NB4 (cell line): ENCODE measurements around the gene PPP1R3D.
A peak's percentile ranks its signal among the peaks of the same experiment; 100 is the strongest.

Source experiments
- DNase-seq: peaks from one replicate; pipeline ENCODE4 v3.0.0; 2010; ENCODE audit warnings: low read depth
- H3K4me3 ChIP-seq: one replicate; pipeline ENCODE4 v1.5.1; 2011; ENCODE audit warnings: mild to moderate bottlenecking, low read depth, low read length, moderate library complexity
- CTCF ChIP-seq: IDR thresholded peaks from one replicate; pipeline ENCODE4 v1.5.1; 2012; ENCODE audit warnings: low read depth, low read length
- MAX ChIP-seq: IDR thresholded peaks from 2 replicates; pipeline ENCODE4 v1.6.1; 2011; ENCODE audit warnings: low read depth, low read length
- MYC ChIP-seq: IDR thresholded peaks from 2 replicates; pipeline ENCODE4 v1.6.1; 2011; ENCODE audit warnings: low read depth, low read length
- POLR2A ChIP-seq: IDR thresholded peaks from 2 replicates; pipeline ENCODE4 v1.6.1; 2011; ENCODE audit warnings: mild to moderate bottlenecking; ENCODE audit not compliant: insufficient read length; ENCODE audit errors: extremely low read depth

PPP1R3D gene

GRCh38 chr20:59955131-59955796 lies 15.2 kb upstream of the PPP1R3D start:
- peak; percentile 63 for DNase-seq
- no peak overlapping the region for H3K4me3 ChIP-seq
- TF ChIP-seq POLR2A (no peak), MYC (peak; percentile 61; the same call in 1 of the 2 replicates), MAX (peak; percentile 61; the same call in 1 of the 2 replicates), CTCF (peak; percentile 52)

- no peak for TF ChIP-seq POLR2A
- TF ChIP-seq MAX = no peak
- TF ChIP-seq CTCF = no peak
- TF ChIP-seq MYC = no peak
- no peak for DNase-seq
- no peak overlapping the region for H3K4me3 ChIP-seq
These were observed 14.6 kb upstream of the PPP1R3D start for GRCh38 chr20:59954718-59955117.

- no peak overlapping the region for H3K4me3 ChIP-seq
- no peak for DNase-seq
- no peak for TF ChIP-seq MAX
- no peak for TF ChIP-seq CTCF
- no peak for TF ChIP-seq MYC
- TF ChIP-seq POLR2A = no peak
These were observed 9.8 kb upstream of the PPP1R3D start for GRCh38 chr20:59949911-59950310.

- TF ChIP-seq POLR2A = no peak
- TF ChIP-seq CTCF = peak; percentile 53
- H3K4me3 ChIP-seq = no peak overlapping the region
- peak; percentile 79 for DNase-seq
These were observed 9.0 kb upstream of the PPP1R3D start for GRCh38 chr20:59948828-59949720.

GRCh38 chr20:59948212-59948611 lies 8.1 kb upstream of the PPP1R3D start:
- DNase-seq = peak; percentile 32
- no peak for TF ChIP-seq POLR2A
- TF ChIP-seq MYC = no peak
- 0 out of 2 replicates have a peak, but pooled peaks have one; percentile 7 for TF ChIP-seq MAX
- H3K4me3 ChIP-seq = no peak overlapping the region

- TF ChIP-seq MAX = no peak
- TF ChIP-seq CTCF = no peak
- TF ChIP-seq POLR2A = no peak
- TF ChIP-seq MYC = no peak
- DNase-seq = no peak
- H3K4me3 ChIP-seq = no peak overlapping the region
These were observed 7.3 kb upstream of the PPP1R3D start for GRCh38 chr20:59947376-59947775.
